22Rv1 (cell line): ENCODE data around the gene IPPK.

ENCODE experiments used
- ZFX ChIP-seq: fragments of 450-650 bp; IDR thresholded peaks from 2 replicates; pipeline ENCODE4 v1.6.1; 2017; ENCODE audit warnings: antibody characterized with exemption, borderline replicate concordance
- TF ChIP-seq, protein P1 (sequence below): fragments of 450-650 bp; IDR thresholded peaks from 2 replicates; pipeline ENCODE4 v1.5.1; 2017; ENCODE audit warnings: mild to moderate bottlenecking

DNA sequence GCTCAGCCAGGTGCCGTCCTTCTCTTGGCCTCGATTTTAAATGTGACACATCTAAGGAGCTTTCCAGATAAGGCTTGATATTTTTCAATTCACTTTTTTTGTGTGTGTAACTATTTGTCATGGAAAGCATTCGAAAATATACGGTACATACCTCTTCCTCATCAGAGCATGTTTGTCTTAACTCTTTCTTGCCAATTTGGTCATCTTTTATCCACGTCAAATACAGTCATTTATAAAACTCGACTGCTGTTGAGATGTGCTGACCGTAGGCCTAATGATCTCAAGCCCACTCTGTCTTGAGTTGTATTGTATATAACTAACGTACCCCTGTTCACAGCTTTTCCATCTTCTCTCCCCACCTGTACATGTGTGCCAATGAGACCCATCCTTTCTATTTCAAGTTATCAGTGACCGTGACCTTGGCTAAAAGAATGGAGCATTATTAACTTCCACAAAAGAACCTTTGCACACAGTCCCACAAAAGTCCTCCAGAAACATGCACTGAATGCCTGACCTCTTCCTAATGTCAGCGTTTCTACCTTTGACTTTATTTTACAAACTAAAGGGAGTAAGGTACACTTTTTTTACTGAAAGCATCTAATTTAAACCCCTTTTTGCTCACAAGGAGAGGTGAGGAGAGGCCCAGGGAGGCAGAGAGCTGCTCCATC, 61.6 kb downstream of the IPPK start:
- TF ChIP-seq, protein P1, sequence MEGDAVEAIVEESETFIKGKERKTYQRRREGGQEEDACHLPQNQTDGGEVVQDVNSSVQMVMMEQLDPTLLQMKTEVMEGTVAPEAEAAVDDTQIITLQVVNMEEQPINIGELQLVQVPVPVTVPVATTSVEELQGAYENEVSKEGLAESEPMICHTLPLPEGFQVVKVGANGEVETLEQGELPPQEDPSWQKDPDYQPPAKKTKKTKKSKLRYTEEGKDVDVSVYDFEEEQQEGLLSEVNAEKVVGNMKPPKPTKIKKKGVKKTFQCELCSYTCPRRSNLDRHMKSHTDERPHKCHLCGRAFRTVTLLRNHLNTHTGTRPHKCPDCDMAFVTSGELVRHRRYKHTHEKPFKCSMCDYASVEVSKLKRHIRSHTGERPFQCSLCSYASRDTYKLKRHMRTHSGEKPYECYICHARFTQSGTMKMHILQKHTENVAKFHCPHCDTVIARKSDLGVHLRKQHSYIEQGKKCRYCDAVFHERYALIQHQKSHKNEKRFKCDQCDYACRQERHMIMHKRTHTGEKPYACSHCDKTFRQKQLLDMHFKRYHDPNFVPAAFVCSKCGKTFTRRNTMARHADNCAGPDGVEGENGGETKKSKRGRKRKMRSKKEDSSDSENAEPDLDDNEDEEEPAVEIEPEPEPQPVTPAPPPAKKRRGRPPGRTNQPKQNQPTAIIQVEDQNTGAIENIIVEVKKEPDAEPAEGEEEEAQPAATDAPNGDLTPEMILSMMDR, result no peak
- no peak for TF ChIP-seq ZFX
